Stimulated activated CD4-positive, alpha-beta T cell treated with anti-CD3 and anti-CD28 coated beads, TNF-alpha, amount 100 ng/mL, for 4 hours (primary cell): ENCODE data around the gene TULP4.
"Not testable (repeated sequence)": the region's sequence is repeated elsewhere in the genome, so short reads cannot be mapped to it uniquely, and the experiment has no call there.

Source experiments
- DNase-seq, 3 experiments: peaks; one replicate each; pipeline ENCODE4 v3.0.0-alpha.2; 2020; ENCODE audit warnings: low read depth in 3 of 3

TULP4 gene

GRCh38 chr6:158327211-158327610, 14.9 kb downstream of the TULP4 start:
- no peak for DNase-seq

- no peak for DNase-seq
Measured at GRCh38 chr6:158328952-158329351, 16.7 kb downstream of the TULP4 start.

GRCh38 chr6:158329531-158329930, 17.3 kb downstream of the TULP4 start:
- DNase-seq, result no peak

GRCh38 chr6:158330016-158330415, 17.8 kb downstream of the TULP4 start:
- no peak for DNase-seq

GRCh38 chr6:158332237-158332636, 20.0 kb downstream of the TULP4 start:
- no peak for DNase-seq

GRCh38 chr6:158333094-158333493, 20.8 kb downstream of the TULP4 start:
- DNase-seq, result no peak

- DNase-seq, result no peak
Measured at GRCh38 chr6:158334534-158334933, 22.3 kb downstream of the TULP4 start.

GRCh38 chr6:158337332-158337731, 25.1 kb downstream of the TULP4 start:
- DNase-seq, result no peak

- no peak for DNase-seq
Measured at GRCh38 chr6:158338311-158339112, 26.2 kb downstream of the TULP4 start.

GRCh38 chr6:158339197-158339596, 26.9 kb downstream of the TULP4 start:
- not testable (repeated sequence) for DNase-seq

GRCh38 chr6:158340252-158340651, 28.0 kb downstream of the TULP4 start:
- DNase-seq, result no peak

- no peak for DNase-seq
Measured at GRCh38 chr6:158344534-158344933, 32.3 kb downstream of the TULP4 start.

- not testable (repeated sequence) for DNase-seq
Measured at GRCh38 chr6:158345444-158345843, 33.2 kb downstream of the TULP4 start.

- DNase-seq, result no peak
Measured at GRCh38 chr6:158347335-158347734, 35.1 kb downstream of the TULP4 start.

GRCh38 chr6:158348737-158349504, 36.7 kb downstream of the TULP4 start:
- DNase-seq, result not testable (repeated sequence)

GRCh38 chr6:158349505-158350275, 37.4 kb downstream of the TULP4 start:
- DNase-seq, result not testable (repeated sequence)

GRCh38 chr6:158350731-158351130, 38.5 kb downstream of the TULP4 start:
- not testable (repeated sequence) for DNase-seq

GRCh38 chr6:158353883-158354877, 41.9 kb downstream of the TULP4 start:
- DNase-seq, result no peak

- no peak for DNase-seq
Measured at GRCh38 chr6:158356586-158357546, 44.6 kb downstream of the TULP4 start.
